Body of pancreas (tissue), 4 donors: Measurements from ENCODE around the gene NEDD4L. TPM values are rescaled to one million over a fixed set of nuclear protein-coding genes. Genes with fewer than 3 reads are reported as not detected.

Experiments used
- ATAC-seq: fragments of 150-250 bp; one replicate; pipeline ENCODE4 v1.9.1; 2016
- DNase-seq, 4 donors: peaks; one replicate each; pipeline ENCODE4 v3.0.0-alpha.2; 2019
- H3K27ac ChIP-seq, 4 donors: fragments of 200-600 bp; sonication (generic); 1 replicate in 3 of 4; 2 replicates in 1 of 4; pipeline versions ENCODE4 v1.5.1 to v1.6.1; 2016 to 2019; ENCODE audit warnings: mild to moderate bottlenecking in 1 of 4, mixed read lengths in 1 of 4, moderate library complexity in 1 of 4
- H3K27me3 ChIP-seq, 2 donors: fragments of 200-600 bp; sonication (generic); one replicate each; pipeline ENCODE4 v1.6.0; 2016; ENCODE audit warnings: mild to moderate bottlenecking in 1 of 2
- H3K36me3 ChIP-seq, 2 donors: fragments of 200-600 bp; sonication (generic); replicated peaks in 1 of 2; 2 replicates each; pipeline ENCODE4 v1.5.1; 2016; ENCODE audit warnings: low read depth in 2 of 2; ENCODE audit not compliant: insufficient read depth in 1 of 2
- H3K4me1 ChIP-seq: fragments of 200-600 bp; sonication (generic); one replicate; pipeline ENCODE4 v1.6.0; 2016
- H3K4me3 ChIP-seq, 2 donors: fragments of 200-600 bp; sonication (generic); 1 replicate in 1 of 2; 2 replicates in 1 of 2; pipeline ENCODE4 v1.5.1; 2016 to 2019
- H3K9me3 ChIP-seq, 3 donors: fragments of 200-600 bp; sonication (generic); 1 replicate in 2 of 3; 2 replicates in 1 of 3; pipeline ENCODE4 v1.5.1; 2016
- POLR2A ChIP-seq, 3 donors: fragments of 450-650 bp; IDR thresholded peaks; one replicate each; pipeline ENCODE4 v1.6.1; 2016; ENCODE audit warnings: antibody characterized with exemption in 3 of 3, mild to moderate bottlenecking in 2 of 3
- WGBS, 2 donors: methylation state at CpG; one replicate each; pipeline ENCODE4 v1.1.5; 2017; 5-methylcytosine and 5-hydroxymethylcytosine counted together
- intact Hi-C: fragments of 100-400 bp; cut with DNase I; formaldehyde crosslinking; loops from one replicate; pipeline ENCODE4 v1.15.1; 2023
- total RNA-seq, 2 donors: library from RNA; depleted of rRNA; stranded (reverse); fragments of >200 nt; gene quantifications; one replicate each; pipeline ENCODE4 v1.1.0, GENCODE V29; 2016
- TF ChIP-seq, protein P1 (sequence below), 7 experiments: fragments of 450-650 bp in 4 of 7; fragments of 200-600 bp in 3 of 7; sonication (generic) in 3 of 7; IDR thresholded peaks; one replicate each; pipeline ENCODE4 v1.5.1; 2016 to 2019; ENCODE audit warnings: antibody characterized with exemption in 7 of 7

The NEDD4L gene
- total RNA-seq, 2 donors from 2014 or later, result 105 to 108 TPM

GRCh38 chr18:58117786-58118403, 73.9 kb downstream of the NEDD4L start:
- Histone ChIP-seq H3K36me3 (no peaks in the 10 kb centered on the region), H3K27ac (peak overlapping the region; percentile 80 to 92 (median 84)), H3K9me3 (no peaks in the 10 kb centered on the region), H3K27me3 (no peaks in the 10 kb centered on the region), H3K4me1 (peaks cover 53% of the 10 kb centered on the region), H3K4me3 (no peak overlapping the region)
- ATAC-seq (peak; percentile 98), DNase-seq (peak; percentile 77 to 94 (median 86))
- intact Hi-C loops, result no loop called here
- WGBS, 2 donors, result 13 to 20% methylated on average over 8 of the region's 8 CpGs
- TF ChIP-seq POLR2A (IDR thresholded peaks at IDR 0.05), result peak in 1 of 3 donors; percentile 27
- TF ChIP-seq, protein P1, sequence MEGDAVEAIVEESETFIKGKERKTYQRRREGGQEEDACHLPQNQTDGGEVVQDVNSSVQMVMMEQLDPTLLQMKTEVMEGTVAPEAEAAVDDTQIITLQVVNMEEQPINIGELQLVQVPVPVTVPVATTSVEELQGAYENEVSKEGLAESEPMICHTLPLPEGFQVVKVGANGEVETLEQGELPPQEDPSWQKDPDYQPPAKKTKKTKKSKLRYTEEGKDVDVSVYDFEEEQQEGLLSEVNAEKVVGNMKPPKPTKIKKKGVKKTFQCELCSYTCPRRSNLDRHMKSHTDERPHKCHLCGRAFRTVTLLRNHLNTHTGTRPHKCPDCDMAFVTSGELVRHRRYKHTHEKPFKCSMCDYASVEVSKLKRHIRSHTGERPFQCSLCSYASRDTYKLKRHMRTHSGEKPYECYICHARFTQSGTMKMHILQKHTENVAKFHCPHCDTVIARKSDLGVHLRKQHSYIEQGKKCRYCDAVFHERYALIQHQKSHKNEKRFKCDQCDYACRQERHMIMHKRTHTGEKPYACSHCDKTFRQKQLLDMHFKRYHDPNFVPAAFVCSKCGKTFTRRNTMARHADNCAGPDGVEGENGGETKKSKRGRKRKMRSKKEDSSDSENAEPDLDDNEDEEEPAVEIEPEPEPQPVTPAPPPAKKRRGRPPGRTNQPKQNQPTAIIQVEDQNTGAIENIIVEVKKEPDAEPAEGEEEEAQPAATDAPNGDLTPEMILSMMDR (IDR thresholded peaks at IDR 0.05), result no peak

DNA sequence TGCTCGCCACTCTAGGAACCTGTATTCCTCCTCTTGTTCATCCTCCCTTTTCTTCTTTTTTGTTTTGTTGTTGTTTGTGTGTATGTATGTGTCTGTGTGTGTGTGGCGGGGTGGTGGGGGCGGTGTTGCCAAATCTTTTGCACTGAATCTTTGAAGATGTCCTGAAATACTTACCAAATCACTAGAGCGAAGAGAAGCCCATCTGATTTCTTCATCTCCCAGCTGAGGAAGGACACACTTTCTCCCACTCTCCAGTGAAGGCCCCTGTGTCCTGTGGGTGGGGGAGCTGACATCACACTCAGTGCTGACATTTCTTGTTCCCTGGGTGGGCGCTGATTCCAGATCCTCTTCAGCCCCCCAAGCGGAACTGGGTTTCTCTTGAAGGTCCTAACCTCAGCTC, 74.5 kb downstream of the NEDD4L start:
- Histone ChIP-seq H3K27ac (peak overlapping the region in 3 of 4 donors; percentile 83 to 92 (median 86)), H3K4me1 (peaks cover 51% of the 10 kb centered on the region), H3K36me3 (no peaks in the 10 kb centered on the region), H3K9me3 (no peaks in the 10 kb centered on the region), H3K27me3 (no peaks in the 10 kb centered on the region), H3K4me3 (no peak overlapping the region)
- TF ChIP-seq, protein P1 (IDR thresholded peaks at IDR 0.05), result no peak
- no peak for TF ChIP-seq POLR2A (IDR thresholded peaks at IDR 0.05)
- 92 to 96% methylated on average over 5 to 6 of the region's 6 CpGs for WGBS, 2 donors
- ATAC-seq (no peak), DNase-seq (no peak)
- intact Hi-C loops, result no loop called here

GRCh38 chr18:58119819-58120218, 75.8 kb downstream of the NEDD4L start:
- Histone ChIP-seq H3K27ac (peak overlapping the region in 2 of 4 donors; percentile 83 to 86), H3K9me3 (no peaks in the 10 kb centered on the region)
- no peak for DNase-seq

GRCh38 chr18:58124475-58124874, 80.4 kb downstream of the NEDD4L start:
- H3K27me3 ChIP-seq, result no peaks in the 10 kb centered on the region
- peaks cover 29% of the 10 kb centered on the region for H3K4me1 ChIP-seq
- WGBS, 2 donors, result 42 to 46% methylated on average over 3 of the region's 3 CpGs
- no peaks in the 10 kb centered on the region for H3K36me3 ChIP-seq
- DNase-seq (no peak), ATAC-seq (no peak)
- TF ChIP-seq, protein P1 (IDR thresholded peaks at IDR 0.05), result no peak
- TF ChIP-seq POLR2A (IDR thresholded peaks at IDR 0.05), result no peak
- H3K4me3 ChIP-seq, result no peak overlapping the region
- H3K27ac ChIP-seq, result no peak overlapping the region
- intact Hi-C loops, result loop anchor here (10.0 kb wide), 1 partner anchor 250 kb away; no protein-coding TSS in a partner anchor
- H3K9me3 ChIP-seq, result no peaks in the 10 kb centered on the region

More at GRCh38 chr18:58119819-58120218, 75.8 kb downstream of the NEDD4L start:
- WGBS, 2 donors, result 88 to 91% methylated on average over 9 of the region's 9 CpGs
- H3K27me3 ChIP-seq, result no peaks in the 10 kb centered on the region
- H3K36me3 ChIP-seq, result no peaks in the 10 kb centered on the region
- no peak for ATAC-seq
- peaks cover 51% of the 10 kb centered on the region for H3K4me1 ChIP-seq
- H3K4me3 ChIP-seq, result no peak overlapping the region
- no peak for TF ChIP-seq POLR2A (IDR thresholded peaks at IDR 0.05)
- TF ChIP-seq, protein P1 (IDR thresholded peaks at IDR 0.05), result no peak
- intact Hi-C loops, result loop anchor here (10.0 kb wide), 1 partner anchor 245 kb away; no protein-coding TSS in a partner anchor

- ATAC-seq, result no peak
Observed at GRCh38 chr18:58125183-58125582, 81.2 kb downstream of the NEDD4L start.

More at GRCh38 chr18:58125183-58125582, 81.2 kb downstream of the NEDD4L start:
- WGBS, 2 donors, result 97 to 100% methylated on average over 3 of the region's 3 CpGs
- Histone ChIP-seq H3K4me1 (peaks cover 32% of the 10 kb centered on the region), H3K27ac (no peak overlapping the region), H3K36me3 (no peaks in the 10 kb centered on the region), H3K4me3 (no peak overlapping the region), H3K9me3 (no peaks in the 10 kb centered on the region), H3K27me3 (no peaks in the 10 kb centered on the region)
- no peak for TF ChIP-seq POLR2A (IDR thresholded peaks at IDR 0.05)
- TF ChIP-seq, protein P1 (IDR thresholded peaks at IDR 0.05), result no peak
- DNase-seq, result no peak
- intact Hi-C loops, result loop anchor here (10.0 kb wide), 1 partner anchor 250 kb away; no protein-coding TSS in a partner anchor
